H1 (cell line): ENCODE data around the gene HOXB8. TPM values are rescaled to one million over a fixed set of nuclear protein-coding genes. Genes with fewer than 3 reads are reported as not detected.
A peak's percentile ranks its signal among the peaks of the same experiment; 100 is the strongest.

ENCODE experiments used
- CTBP2 ChIP-seq: IDR thresholded peaks from 2 replicates; pipeline ENCODE4 v1.7.0; 2011; ENCODE audit warnings: borderline replicate concordance, mild to moderate bottlenecking, moderate library complexity, mixed read lengths, low read length; ENCODE audit not compliant: insufficient read depth, insufficient read length
- EZH2 ChIP-seq: fragments of 200-600 bp; sonication (generic); IDR thresholded peaks from 2 replicates; pipeline ENCODE4 v1.7.1; 2012; ENCODE audit warnings: low read depth, mild to moderate bottlenecking, moderate library complexity, low read length, inconsistent platforms; ENCODE audit not compliant: severe bottlenecking
- KDM4A ChIP-seq: IDR thresholded peaks from one replicate; pipeline ENCODE4 v1.7.1; 2012; ENCODE audit warnings: low read depth, mild to moderate bottlenecking, moderate library complexity, low read length, inconsistent platforms; ENCODE audit not compliant: severe bottlenecking
- MAFK ChIP-seq: IDR thresholded peaks from 2 replicates; pipeline ENCODE4 v1.6.1; 2012; ENCODE audit warnings: low read depth, mild to moderate bottlenecking, improper control_type of control experiment, low read length
- RNF2 ChIP-seq: fragments of 200-900, 300-1000 bp; sonication (generic); IDR thresholded peaks from 2 replicates; pipeline ENCODE4 v1.7.1; 2016; ENCODE audit warnings: borderline replicate concordance, low read depth, mild to moderate bottlenecking, antibody characterized with exemption, low read length; ENCODE audit not compliant: poor library complexity, severe bottlenecking; ENCODE audit errors: missing control alignments
- polyA plus RNA-seq, 7 experiments: library from polyadenylated mRNA; depleted of rRNA in 3 of 7; stranded (reverse) in 5 of 7; unstranded in 2 of 7; fragments of >200 nt in 5 of 7; fragments of 200-250 nt in 2 of 7; gene quantifications; 1 replicate in 5 of 7; 2 replicates in 1 of 7; 4 replicates in 1 of 7; pipeline versions ENCODE4 v1.2.1 to v1.2.3, GENCODE V29; 2011 to 2013; ENCODE audit warnings: missing spikeins in 2 of 7, mixed read lengths in 2 of 7
- total RNA-seq: library from RNA; stranded (reverse); fragmentation: NEBNext Ultra II Directional; extraction: Animal tissue kit (Norgen Biotek cat#: 25700); gene quantifications from 2 replicates; pipeline ENCODE4 v1.2.1, GENCODE V29; 2021

The HOXB8 gene
- total and polyA plus RNA-seq, 2 of the 8 experiments (the other 6 are each of a cell fraction or from before 2014, with no cell fraction given): not detected

- TF ChIP-seq CTBP2 (peak; percentile 83), EZH2 (peak; percentile 100), RNF2 (peak; percentile 89), MAFK (no peak), KDM4A (no peak)
Measured at GRCh38 chr17:48597778-48598631, 17.1 kb downstream of the HOXB8 start (continued).
